H4 (cell line): ENCODE results near the gene TUBB3. TPM values are rescaled to one million over a fixed set of nuclear protein-coding genes. Genes with fewer than 3 reads are reported as not detected.
"Not testable (repeated sequence)": the region's sequence is repeated elsewhere in the genome, so short reads cannot be mapped to it uniquely, and the experiment has no call there.

Experiments
- DNase-seq: peaks from one replicate; pipeline ENCODE4 v3.0.0-alpha.2; 2015; ENCODE audit warnings: low spot score
- total RNA-seq: library from RNA; depleted of rRNA; stranded (reverse); fragments of >200 nt; shearing (Covaris generic); gene quantifications from 2 replicates; pipeline ENCODE4 v1.2.3, GENCODE V29; 2014; rRNA removed

TUBB3 gene
- 217 and 304 TPM in 2 replicates for total RNA-seq

GRCh38 chr16:89922884-89923639 lies at the start of gene TUBB3:
TUBB3 (plus strand) TSS chr16:89923342; CDS start chr16:89923402, 60 bp downstream.
- peak; percentile 76 for DNase-seq

- peak; percentile 91 for DNase-seq
Observed at GRCh38 chr16:89873972-89874689, 49.0 kb upstream of the TUBB3 start.

GRCh38 chr16:89879123-89879522 lies 44.0 kb upstream of the TUBB3 start:
- not testable (repeated sequence) for DNase-seq

- DNase-seq = no peak
Observed at GRCh38 chr16:89880477-89881367, 42.4 kb upstream of the TUBB3 start.

- DNase-seq = no peak
Observed at GRCh38 chr16:89881368-89881730, 41.8 kb upstream of the TUBB3 start.

GRCh38 chr16:89883346-89884040 lies 39.6 kb upstream of the TUBB3 start:
- DNase-seq = no peak

GRCh38 chr16:89884041-89884421 lies 39.1 kb upstream of the TUBB3 start:
- DNase-seq = no peak

GRCh38 chr16:89887243-89887642 lies 35.9 kb upstream of the TUBB3 start:
- no peak for DNase-seq

- no peak for DNase-seq
Observed at GRCh38 chr16:89890200-89890599, 32.9 kb upstream of the TUBB3 start.

GRCh38 chr16:89890886-89891657 lies 32.1 kb upstream of the TUBB3 start:
- DNase-seq = no peak

- DNase-seq = no peak
Observed at GRCh38 chr16:89892055-89892630, 31.0 kb upstream of the TUBB3 start.

GRCh38 chr16:89892635-89893034 lies 30.5 kb upstream of the TUBB3 start:
- no peak for DNase-seq

- no peak for DNase-seq
Observed at GRCh38 chr16:89893642-89894548, 29.2 kb upstream of the TUBB3 start.

- no peak for DNase-seq
Observed at GRCh38 chr16:89895482-89896250, 27.5 kb upstream of the TUBB3 start.

- no peak for DNase-seq
Observed at GRCh38 chr16:89897204-89897603, 25.9 kb upstream of the TUBB3 start.

- DNase-seq = no peak
Observed at GRCh38 chr16:89898201-89898967, 24.8 kb upstream of the TUBB3 start.

GRCh38 chr16:89899879-89900481 lies 23.2 kb upstream of the TUBB3 start:
- DNase-seq = no peak
